SK-N-SH (cell line): ENCODE data around the gene AATF. TPM values are rescaled to one million over a fixed set of nuclear protein-coding genes. Genes with fewer than 3 reads are reported as not detected.

Source experiments
- CTCF ChIA-PET: fragments of 300-600, 350-600 bp; formaldehyde crosslinking; extraction: SDS; loops from one replicate; lab custom pipeline; 2021; lab: Yijun Ruan, JAX
- POLR2A ChIA-PET: fragments of 350-600 bp; sonication (Branson Sonifier 250); formaldehyde crosslinking; extraction: SDS; loops from one replicate; lab custom pipeline; 2020; ENCODE audit warnings: antibody characterized with exemption, inconsistent platforms; lab: Yijun Ruan, JAX
- DNase-seq: peaks from one replicate; pipeline ENCODE4 v3.0.0; 2012
- H2AFZ ChIP-seq: fragments of 200-600 bp; sonication (generic); 2 replicates; pipeline ENCODE4 v1.8.1; 2016; ENCODE audit warnings: antibody characterized with exemption, mild to moderate bottlenecking, low read depth
- H3F3A ChIP-seq: fragments of 200-600 bp; sonication (generic); replicated peaks from 2 replicates; pipeline ENCODE3; 2016; ENCODE audit warnings: antibody characterized with exemption, mild to moderate bottlenecking; ENCODE audit not compliant: insufficient read depth
- H3K27ac ChIP-seq, 2 experiments: fragments of 200-500 bp in 1 of 2; fragments of 200-600 bp in 1 of 2; sonication (Bioruptor generic) in 1 of 2; sonication (generic), shearing (Covaris generic) in 1 of 2; 2 replicates each; pipeline versions ENCODE4 v1.5.1 to v1.6.1; 2014 to 2016; ENCODE audit warnings: low read depth in 2 of 2, inconsistent platforms in 1 of 2, low read length in 1 of 2, mild to moderate bottlenecking in 1 of 2, mixed read lengths in 1 of 2
- H3K27me3 ChIP-seq: fragments of 200-600 bp; sonication (generic), shearing (Covaris generic); 2 replicates; pipeline ENCODE4 v1.6.1; 2016; ENCODE audit warnings: mixed run types; ENCODE audit not compliant: insufficient read depth
- H3K36me3 ChIP-seq, 2 experiments: fragments of 200-500 bp in 1 of 2; fragments of 200-600 bp in 1 of 2; sonication (Bioruptor generic) in 1 of 2; sonication (generic) in 1 of 2; replicated peaks in 1 of 2; 2 replicates each; pipeline versions ENCODE3 to v1.5.1; 2014 to 2016; ENCODE audit warnings: low read length in 1 of 2, mild to moderate bottlenecking in 1 of 2; ENCODE audit not compliant: insufficient read depth in 2 of 2, control insufficient read depth in 1 of 2
- H3K4me1 ChIP-seq, 2 experiments: fragments of 200-500 bp in 1 of 2; fragments of 200-600 bp in 1 of 2; sonication (Bioruptor generic) in 1 of 2; sonication (generic), shearing (Covaris generic) in 1 of 2; 2 replicates each; pipeline versions ENCODE4 v1.5.1 to v1.6.1; 2014 to 2016; ENCODE audit warnings: low read depth in 1 of 2, low read length in 1 of 2, mixed run types in 1 of 2; ENCODE audit not compliant: insufficient read depth in 2 of 2, control insufficient read depth in 1 of 2
- H3K4me2 ChIP-seq: fragments of 200-600 bp; sonication (generic), shearing (Covaris generic); 2 replicates; pipeline ENCODE4 v1.6.1; 2017; ENCODE audit warnings: mixed run types
- H3K4me3 ChIP-seq, 2 experiments: fragments of 200-500 bp in 1 of 2; fragments of 200-600 bp in 1 of 2; sonication (Bioruptor generic) in 1 of 2; sonication (generic), shearing (Covaris generic) in 1 of 2; 2 replicates each; pipeline versions ENCODE4 v1.5.1 to v1.8.1; 2014 to 2016; ENCODE audit warnings: low read depth in 2 of 2, inconsistent platforms in 1 of 2, low read length in 1 of 2, mild to moderate bottlenecking in 1 of 2, mixed read lengths in 1 of 2, moderate library complexity in 1 of 2
- H3K79me2 ChIP-seq: fragments of 200-600 bp; sonication (generic); 2 replicates; pipeline ENCODE4 v1.8.1; 2017; ENCODE audit warnings: mild to moderate bottlenecking; ENCODE audit not compliant: insufficient read depth
- H3K9ac ChIP-seq: fragments of 200-600 bp; sonication (generic); 2 replicates; pipeline ENCODE4 v1.6.1; 2017; ENCODE audit warnings: mixed run types
- H3K9me2 ChIP-seq: fragments of 200-600 bp; sonication (generic); 2 replicates; pipeline ENCODE4 v1.6.1; 2017; ENCODE audit warnings: mixed run types
- H3K9me3 ChIP-seq: fragments of 200-600 bp; sonication (generic); 2 replicates; pipeline ENCODE4 v1.6.1; 2017; ENCODE audit warnings: mixed run types, mild to moderate bottlenecking, moderate library complexity
- H4K20me1 ChIP-seq: fragments of 200-600 bp; sonication (generic); 2 replicates; pipeline ENCODE4 v1.6.1; 2017; ENCODE audit warnings: mild to moderate bottlenecking, mixed run types; ENCODE audit not compliant: insufficient read depth
- GATA2 ChIP-seq: sonication (generic); formaldehyde crosslinking; IDR thresholded peaks from 2 replicates; pipeline ENCODE4 v1.5.0; 2020; ENCODE audit warnings: mild to moderate bottlenecking, missing genetic modification reagents
- NRF1 ChIP-seq: IDR thresholded peaks from 2 replicates; pipeline ENCODE4 v1.6.1; 2012; ENCODE audit warnings: low read depth, mild to moderate bottlenecking, low read length
- POLR2AphosphoS5 ChIP-seq: IDR thresholded peaks from 2 replicates; pipeline ENCODE4 v1.6.1; 2012; ENCODE audit warnings: low read depth, low read length
- RAD21 ChIP-seq: IDR thresholded peaks from 2 replicates; pipeline ENCODE4 v1.6.1; 2012; ENCODE audit warnings: mild to moderate bottlenecking, low read length
- SIN3A ChIP-seq: IDR thresholded peaks from 2 replicates; pipeline ENCODE4 v1.6.1; 2012; ENCODE audit warnings: low read depth, mild to moderate bottlenecking, low read length, moderate library complexity, borderline replicate concordance
- SMC3 ChIP-seq: IDR thresholded peaks from 2 replicates; pipeline ENCODE4 v1.6.1; 2012; ENCODE audit warnings: low read depth, low read length, improper control_type of control experiment
- USF2 ChIP-seq: fragments of 150-350 bp; IDR thresholded peaks from 2 replicates; pipeline ENCODE4 v1.6.1; 2017; ENCODE audit warnings: antibody characterized with exemption, low read length, low read depth, borderline replicate concordance
- WGBS: methylation state at CpG from one replicate; pipeline ENCODE4 v1.1.6; 2017; ENCODE audit warnings: low lambda C conversion rate; 5-methylcytosine and 5-hydroxymethylcytosine counted together
- polyA plus RNA-seq, 3 experiments: library from polyadenylated mRNA; depleted of rRNA; stranded (reverse); fragments of >200 nt; gene quantifications; 2 replicates each; pipeline ENCODE4 v1.2.3, GENCODE V29; 2012
- TF ChIP-seq, protein P1 (sequence below): fragments of 150-350 bp; IDR thresholded peaks from 2 replicates; pipeline ENCODE4 v1.6.1; 2016; ENCODE audit warnings: mild to moderate bottlenecking, low read depth, low read length
- TF ChIP-seq, protein P2 (sequence below): IDR thresholded peaks from 2 replicates; pipeline ENCODE4 v1.4.0; 2012; ENCODE audit warnings: low read depth, borderline replicate concordance

The AATF gene
- polyA plus RNA-seq, 1 of the 3 experiments (the other 2 are of a cell fraction) = 18.8 TPM

GRCh38 chr17:37092701-37093100, 143.9 kb downstream of the AATF start:
- TF ChIP-seq, protein P1, sequence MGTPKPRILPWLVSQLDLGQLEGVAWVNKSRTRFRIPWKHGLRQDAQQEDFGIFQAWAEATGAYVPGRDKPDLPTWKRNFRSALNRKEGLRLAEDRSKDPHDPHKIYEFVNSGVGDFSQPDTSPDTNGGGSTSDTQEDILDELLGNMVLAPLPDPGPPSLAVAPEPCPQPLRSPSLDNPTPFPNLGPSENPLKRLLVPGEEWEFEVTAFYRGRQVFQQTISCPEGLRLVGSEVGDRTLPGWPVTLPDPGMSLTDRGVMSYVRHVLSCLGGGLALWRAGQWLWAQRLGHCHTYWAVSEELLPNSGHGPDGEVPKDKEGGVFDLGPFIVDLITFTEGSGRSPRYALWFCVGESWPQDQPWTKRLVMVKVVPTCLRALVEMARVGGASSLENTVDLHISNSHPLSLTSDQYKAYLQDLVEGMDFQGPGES = no peak
- TF ChIP-seq, protein P2, sequence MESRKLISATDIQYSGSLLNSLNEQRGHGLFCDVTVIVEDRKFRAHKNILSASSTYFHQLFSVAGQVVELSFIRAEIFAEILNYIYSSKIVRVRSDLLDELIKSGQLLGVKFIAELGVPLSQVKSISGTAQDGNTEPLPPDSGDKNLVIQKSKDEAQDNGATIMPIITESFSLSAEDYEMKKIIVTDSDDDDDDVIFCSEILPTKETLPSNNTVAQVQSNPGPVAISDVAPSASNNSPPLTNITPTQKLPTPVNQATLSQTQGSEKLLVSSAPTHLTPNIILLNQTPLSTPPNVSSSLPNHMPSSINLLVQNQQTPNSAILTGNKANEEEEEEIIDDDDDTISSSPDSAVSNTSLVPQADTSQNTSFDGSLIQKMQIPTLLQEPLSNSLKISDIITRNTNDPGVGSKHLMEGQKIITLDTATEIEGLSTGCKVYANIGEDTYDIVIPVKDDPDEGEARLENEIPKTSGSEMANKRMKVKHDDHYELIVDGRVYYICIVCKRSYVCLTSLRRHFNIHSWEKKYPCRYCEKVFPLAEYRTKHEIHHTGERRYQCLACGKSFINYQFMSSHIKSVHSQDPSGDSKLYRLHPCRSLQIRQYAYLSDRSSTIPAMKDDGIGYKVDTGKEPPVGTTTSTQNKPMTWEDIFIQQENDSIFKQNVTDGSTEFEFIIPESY = no peak
- no peak for DNase-seq
- CTCF ChIA-PET = interaction anchor here (1.1 to 1.8 kb wide), 2 partner anchors 10 to 45 kb away, joined by 4 read pairs; no protein-coding TSS in a partner anchor
- no peaks in the 10 kb centered on the region for H3K27me3 ChIP-seq
- peaks cover 0 to 71% of the 10 kb centered on the region in 2 experiments for H3K36me3 ChIP-seq
- no peaks in the 10 kb centered on the region for H3K9me2 ChIP-seq
- no peak overlapping the region for H2AFZ ChIP-seq
- H3F3A ChIP-seq = no peaks in the 10 kb centered on the region
- no peaks in the 10 kb centered on the region for H3K9me3 ChIP-seq
- no peak overlapping the region for H3K4me3 ChIP-seq
- POLR2A ChIA-PET = no interaction called here
- H3K27ac ChIP-seq = no peak overlapping the region
- peaks cover 0 to 29% of the 10 kb centered on the region in 2 experiments; a peak in 1 of 4 replicates for H3K4me1 ChIP-seq
- H3K79me2 ChIP-seq = no peaks in the 10 kb centered on the region
- H4K20me1 ChIP-seq = no peaks in the 10 kb centered on the region
- H3K9ac ChIP-seq = no peak overlapping the region
- H3K4me2 ChIP-seq = no peak overlapping the region

GRCh38 chr17:37094391-37094790, 145.6 kb downstream of the AATF start:
- Histone ChIP-seq H3K79me2 (no peaks in the 10 kb centered on the region), H3K4me3 (no peak overlapping the region), H4K20me1 (no peaks in the 10 kb centered on the region), H3K4me1 (peaks cover 0 to 25% of the 10 kb centered on the region in 2 experiments; a peak in 1 of 4 replicates), H3K27ac (no peak overlapping the region; a peak in 1 of 4 replicates), H2AFZ (no peak overlapping the region), H3F3A (no peaks in the 10 kb centered on the region), H3K4me2 (no peak overlapping the region), H3K9me3 (no peaks in the 10 kb centered on the region), H3K27me3 (no peaks in the 10 kb centered on the region)
- POLR2A ChIA-PET = no interaction called here
- DNase-seq = no peak
- TF ChIP-seq SIN3A (no peak), POLR2AphosphoS5 (no peak), SMC3 (no peak), NRF1 (no peak), USF2 (no peak), RAD21 (no peak), GATA2 (CRISPR knock-in tag) (no peak)
- TF ChIP-seq, protein P1 = no peak
- TF ChIP-seq, all 33 proteins: peak for 0
- H3K9me2 ChIP-seq = no peaks in the 10 kb centered on the region
- CTCF ChIA-PET = interaction anchor here (1.8 kb wide), 1 partner anchor 8 kb away, joined by 4 read pairs; no protein-coding TSS in a partner anchor
- no peak overlapping the region for H3K9ac ChIP-seq
- H3K36me3 ChIP-seq = peaks cover 0 to 59% of the 10 kb centered on the region in 2 experiments
- WGBS = 100% methylated on average over 4 of the region's 4 CpGs
